HG02870 (cell line): ENCODE results near the gene CHDH.

Experiments
- ATAC-seq: cut with Tn5 transposase; IDR thresholded peaks from one replicate; pipeline ENCODE4 v1.9.1; 2021; ENCODE audit warnings: mild to moderate bottlenecking, moderate library complexity; ENCODE audit not compliant: unreplicated experiment

The CHDH gene, protein sequence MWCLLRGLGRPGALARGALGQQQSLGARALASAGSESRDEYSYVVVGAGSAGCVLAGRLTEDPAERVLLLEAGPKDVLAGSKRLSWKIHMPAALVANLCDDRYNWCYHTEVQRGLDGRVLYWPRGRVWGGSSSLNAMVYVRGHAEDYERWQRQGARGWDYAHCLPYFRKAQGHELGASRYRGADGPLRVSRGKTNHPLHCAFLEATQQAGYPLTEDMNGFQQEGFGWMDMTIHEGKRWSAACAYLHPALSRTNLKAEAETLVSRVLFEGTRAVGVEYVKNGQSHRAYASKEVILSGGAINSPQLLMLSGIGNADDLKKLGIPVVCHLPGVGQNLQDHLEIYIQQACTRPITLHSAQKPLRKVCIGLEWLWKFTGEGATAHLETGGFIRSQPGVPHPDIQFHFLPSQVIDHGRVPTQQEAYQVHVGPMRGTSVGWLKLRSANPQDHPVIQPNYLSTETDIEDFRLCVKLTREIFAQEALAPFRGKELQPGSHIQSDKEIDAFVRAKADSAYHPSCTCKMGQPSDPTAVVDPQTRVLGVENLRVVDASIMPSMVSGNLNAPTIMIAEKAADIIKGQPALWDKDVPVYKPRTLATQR

DNA sequence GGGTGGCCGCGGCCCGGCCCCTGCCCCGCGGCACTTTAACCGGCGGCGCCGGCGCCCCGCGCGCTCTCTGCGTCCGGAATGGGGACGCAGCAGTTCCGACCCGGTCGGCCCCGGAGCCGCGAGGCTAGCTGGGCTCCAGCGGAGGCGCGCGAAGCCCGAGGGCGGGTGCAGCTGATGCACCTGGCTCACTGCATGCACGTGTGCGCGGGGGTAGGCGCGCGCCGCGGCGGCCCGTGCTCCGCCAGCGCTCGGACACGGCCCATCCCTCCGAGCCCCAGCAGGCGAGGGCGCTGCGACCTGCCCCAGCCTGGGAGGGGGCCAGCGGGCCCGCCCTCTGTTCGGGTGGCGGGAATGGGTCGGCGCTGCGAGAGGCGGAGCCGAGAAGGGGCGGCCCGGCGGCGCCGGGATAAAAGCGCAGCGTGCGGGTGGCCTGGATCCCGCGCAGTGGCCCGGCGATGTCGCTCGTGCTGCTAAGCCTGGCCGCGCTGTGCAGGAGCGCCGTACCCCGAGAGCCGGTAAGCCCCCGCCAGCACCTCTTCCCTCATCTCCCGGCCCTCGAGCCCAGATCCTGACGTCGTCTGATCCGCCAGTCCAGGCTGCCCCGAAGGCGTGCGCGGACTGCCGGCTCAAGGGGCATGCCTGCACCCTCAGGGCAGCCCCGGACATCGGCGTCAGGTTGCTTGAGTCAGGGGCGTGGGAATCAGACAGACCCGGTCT lies at the start of gene CHDH, which contains the start of gene IL17RB:
Gene CHDH, minus strand, starts transcription at position 286 of the 717 bp plus-strand sequence. CDS start 22,411 bp downstream, outside the sequence.
Gene IL17RB, plus strand, starts transcription at position 435 of the 717 bp plus-strand sequence. Its CDS starts 21 bp downstream, at position 456.
- ATAC-seq = peak; percentile 41

DNA sequence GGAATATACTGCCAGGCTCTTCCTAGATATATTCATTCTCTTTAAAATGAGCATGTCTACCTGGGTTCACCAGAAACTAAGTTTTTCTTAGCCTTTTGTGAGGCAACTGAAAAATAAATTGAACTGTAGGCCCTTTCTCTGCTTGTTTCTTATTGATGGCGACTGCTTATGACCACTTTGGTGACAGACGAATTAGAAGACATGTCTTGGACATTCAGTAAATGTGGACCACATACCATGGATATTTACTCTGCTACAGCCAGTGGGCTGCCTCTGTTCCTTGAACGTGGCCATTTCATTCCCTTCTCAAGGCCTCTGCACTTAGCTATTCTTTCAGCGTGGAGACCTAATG lies 46.0 kb upstream of the CHDH start:
- no peak for ATAC-seq

DNA sequence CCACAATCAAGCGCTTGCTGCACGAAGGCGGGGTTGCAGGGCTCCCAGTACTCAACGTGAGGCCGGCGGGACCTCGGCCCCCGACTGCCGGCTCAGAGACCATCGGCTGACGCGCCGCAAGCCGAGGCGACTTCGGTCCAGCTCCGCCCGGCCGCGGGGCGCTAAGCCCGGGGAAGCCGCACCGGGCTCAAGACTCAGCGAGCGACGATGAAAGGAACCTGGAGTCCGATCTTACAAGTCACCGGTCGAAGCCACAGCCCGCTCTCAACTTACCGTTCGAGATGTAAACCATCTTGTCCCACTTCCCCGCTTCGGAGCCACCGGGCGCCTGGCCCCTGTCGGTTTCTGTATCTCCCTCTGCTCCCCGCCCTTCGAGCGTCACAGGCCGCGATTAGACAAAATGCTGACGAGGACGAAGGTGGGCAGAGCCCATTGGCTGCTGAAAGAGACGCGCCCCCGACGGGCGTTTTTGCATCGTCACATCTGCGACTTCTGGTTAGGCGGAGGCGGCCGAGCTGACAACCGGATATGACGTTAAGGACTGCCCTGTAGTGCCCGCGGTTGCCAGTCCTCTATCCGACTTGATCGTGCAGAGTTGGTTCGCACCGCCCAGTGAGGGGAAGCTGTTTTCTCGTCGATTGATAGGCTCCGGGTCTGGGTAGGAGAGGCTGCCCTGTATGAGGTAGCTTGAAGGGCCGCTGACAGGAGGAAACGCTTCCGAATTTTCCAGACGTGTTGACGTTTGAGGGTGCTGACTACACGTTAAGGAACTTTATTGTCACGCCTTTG lies 45.5 kb upstream of the CHDH start, which contains the start of gene SELENOK:
Gene SELENOK, minus strand, starts transcription at position 363 of the 789 bp plus-strand sequence.
- peak; percentile 94 for ATAC-seq

DNA sequence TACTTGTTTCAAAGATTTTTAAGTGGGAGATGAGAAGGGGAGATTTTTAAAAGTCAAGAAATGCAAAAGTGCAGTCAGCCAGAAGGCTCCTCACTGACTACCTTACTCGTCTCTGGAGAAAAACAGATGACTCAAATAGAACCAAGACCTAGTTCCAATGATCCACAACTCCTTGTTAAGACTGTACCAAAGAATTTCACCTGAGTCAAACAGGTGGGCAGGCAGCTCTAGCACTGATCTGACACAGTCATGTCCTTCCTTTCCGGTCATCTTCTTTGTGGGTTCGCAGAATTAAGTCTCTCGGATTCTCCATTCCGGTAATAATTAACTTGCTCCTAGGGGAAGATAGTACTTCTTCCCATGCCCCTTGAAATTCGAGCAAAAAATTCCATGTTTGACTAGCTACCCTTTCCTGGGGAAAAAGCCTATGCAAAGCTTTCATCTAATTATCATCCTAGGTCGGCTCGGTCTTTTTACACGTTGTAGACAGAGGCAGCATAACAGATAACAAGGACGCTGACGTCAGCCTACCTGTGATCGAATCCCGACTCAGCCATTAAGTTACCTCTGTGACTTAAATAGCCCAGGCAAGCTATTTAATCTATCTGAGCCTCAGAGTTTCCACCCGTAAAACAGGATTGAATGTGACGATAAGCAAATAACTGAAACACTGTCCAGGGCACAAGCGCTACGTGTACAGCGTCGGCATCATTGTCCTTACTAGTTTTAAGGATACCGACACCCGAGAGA lies 44.7 kb upstream of the CHDH start:
- ATAC-seq = no peak

DNA sequence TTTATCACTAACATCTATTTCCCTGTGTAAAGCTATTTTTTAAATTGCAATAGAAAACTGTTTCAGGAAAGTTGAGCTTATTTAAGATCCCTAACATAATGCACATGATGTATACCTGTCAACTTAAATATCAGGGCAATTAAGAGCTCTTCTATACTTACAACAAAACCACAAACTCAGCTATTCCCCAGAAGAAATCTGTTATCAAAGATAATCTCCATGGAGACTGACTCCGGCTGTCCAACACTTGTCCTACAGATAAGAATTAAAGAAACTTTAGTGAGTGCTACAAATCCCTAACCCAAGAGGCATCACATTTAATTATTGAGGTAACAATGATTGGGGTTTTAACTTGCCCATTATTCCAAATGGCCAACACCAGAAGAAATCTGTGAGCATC lies 42.0 kb upstream of the CHDH start:
- ATAC-seq = no peak

DNA sequence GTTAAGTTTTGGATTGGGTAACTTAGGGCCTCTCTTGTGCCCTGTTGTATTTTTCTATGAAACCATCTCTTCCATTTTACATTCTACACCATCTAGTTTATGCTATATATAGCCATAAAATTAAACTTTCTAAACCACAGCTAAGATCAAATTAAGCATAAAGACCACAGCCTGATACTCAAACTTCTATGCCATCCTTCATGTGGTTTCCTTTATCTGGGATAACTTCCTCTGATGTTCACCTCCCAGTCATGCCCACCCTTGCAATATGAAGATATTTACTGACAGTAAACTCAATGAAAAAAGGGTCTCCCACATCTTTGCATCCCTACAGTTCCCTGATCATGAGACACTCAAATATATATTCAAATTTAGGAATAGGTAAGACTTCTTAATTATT lies 41.2 kb upstream of the CHDH start:
- ATAC-seq = no peak

DNA sequence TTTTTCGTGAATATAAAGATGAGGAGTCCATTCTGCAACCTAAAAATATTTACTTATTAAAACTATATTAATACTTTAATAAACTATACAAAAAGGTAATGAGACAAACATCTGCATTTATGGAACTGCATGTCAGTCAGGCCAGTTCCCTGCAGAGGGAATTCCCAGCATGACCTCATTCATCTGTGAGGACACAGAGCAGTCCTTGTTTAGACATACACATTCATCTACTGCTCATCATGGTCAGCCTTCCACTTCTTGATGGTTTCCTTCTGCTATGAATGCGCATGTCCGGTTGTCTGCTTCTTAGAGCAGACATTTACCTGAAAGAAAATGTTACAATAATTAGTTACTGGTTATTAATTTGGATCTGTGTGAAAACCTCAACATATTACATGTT lies 39.0 kb upstream of the CHDH start:
- no peak for ATAC-seq

DNA sequence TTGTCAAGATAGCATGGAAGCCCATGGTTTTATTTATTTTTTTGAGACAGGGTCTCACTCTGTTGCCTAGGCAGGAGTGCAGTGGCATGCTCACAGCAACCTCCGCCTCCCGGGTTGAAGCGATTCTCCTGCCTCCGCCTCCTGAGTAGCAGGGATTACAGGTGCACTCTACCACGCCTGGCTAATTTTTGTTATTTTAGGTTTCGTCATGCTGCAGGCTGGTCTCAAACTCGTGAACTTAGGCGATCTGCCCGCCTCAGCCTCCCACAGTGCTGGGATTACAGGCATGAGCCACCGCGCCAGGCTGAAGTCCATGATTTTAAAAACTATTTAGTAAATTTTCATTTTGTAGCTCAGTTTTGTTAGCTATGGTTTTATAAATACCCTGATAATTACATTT lies 38.4 kb upstream of the CHDH start:
- ATAC-seq = no peak

DNA sequence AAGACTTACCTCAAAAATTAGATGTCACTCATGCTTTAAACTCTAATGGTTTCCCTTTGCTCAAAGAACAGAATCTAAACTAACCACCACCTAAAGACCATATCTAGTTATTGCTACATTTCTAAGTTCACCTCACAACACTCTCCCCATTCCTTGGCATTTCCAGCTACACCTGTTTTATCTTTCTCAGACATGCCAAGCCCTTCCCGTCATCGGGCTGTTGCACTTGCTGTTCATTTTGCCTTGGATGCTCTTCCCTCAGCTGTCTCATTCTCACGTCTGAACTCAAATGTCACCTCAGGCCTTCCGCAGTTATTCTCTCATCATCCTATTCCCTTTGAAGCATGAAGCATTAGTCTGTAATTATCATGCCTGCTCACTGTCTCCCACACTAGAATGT lies 36.8 kb upstream of the CHDH start:
- ATAC-seq = no peak

DNA sequence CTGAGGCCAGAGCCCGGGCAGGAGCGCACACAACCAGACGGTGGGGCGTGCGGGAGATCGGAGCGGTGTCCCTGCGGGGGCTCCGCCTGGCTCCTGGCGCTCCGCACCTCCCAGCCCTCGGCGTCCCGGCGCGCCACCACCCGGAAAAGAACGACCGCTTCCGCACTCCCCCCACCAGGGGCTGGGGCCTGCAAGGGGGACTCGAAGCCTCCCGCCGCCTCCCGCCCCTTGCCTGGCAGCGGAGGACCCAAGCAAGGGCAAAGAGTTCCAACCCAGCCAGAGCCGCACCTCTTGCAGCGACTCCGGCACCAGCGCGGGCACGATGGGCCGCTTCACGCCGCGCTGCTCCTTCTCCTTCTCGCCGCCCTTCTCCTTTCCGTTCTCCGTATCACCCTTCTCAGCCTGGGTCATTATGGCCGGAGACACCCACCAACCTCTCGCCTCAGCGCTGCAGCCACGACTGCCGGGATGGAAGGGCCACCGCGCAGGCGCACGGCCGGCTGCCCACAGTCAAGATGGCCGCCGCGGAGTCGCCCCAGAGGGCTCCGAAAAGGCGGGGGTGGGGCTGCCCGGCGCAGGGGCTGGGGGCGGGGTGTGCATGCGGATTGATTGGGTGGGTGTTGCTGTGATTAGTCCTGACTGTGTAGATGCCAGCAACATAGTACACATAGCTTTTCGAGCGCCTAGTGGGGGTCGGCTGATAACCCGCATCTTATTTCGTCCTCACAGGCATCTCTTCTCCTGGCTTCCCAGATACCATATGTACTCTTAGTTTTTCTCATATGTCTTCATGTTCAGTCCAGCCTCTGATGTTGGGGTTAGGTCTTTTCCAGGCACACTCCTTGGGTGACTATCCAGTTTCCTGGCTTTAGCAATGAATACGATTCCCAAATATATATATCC lies 35.7 kb upstream of the CHDH start, which contains the start of gene ACTR8:
Gene ACTR8, minus strand, starts transcription at position 462 of the 903 bp plus-strand sequence. Its CDS starts 51 bp downstream, at position 411.
- ATAC-seq = peak; percentile 72

DNA sequence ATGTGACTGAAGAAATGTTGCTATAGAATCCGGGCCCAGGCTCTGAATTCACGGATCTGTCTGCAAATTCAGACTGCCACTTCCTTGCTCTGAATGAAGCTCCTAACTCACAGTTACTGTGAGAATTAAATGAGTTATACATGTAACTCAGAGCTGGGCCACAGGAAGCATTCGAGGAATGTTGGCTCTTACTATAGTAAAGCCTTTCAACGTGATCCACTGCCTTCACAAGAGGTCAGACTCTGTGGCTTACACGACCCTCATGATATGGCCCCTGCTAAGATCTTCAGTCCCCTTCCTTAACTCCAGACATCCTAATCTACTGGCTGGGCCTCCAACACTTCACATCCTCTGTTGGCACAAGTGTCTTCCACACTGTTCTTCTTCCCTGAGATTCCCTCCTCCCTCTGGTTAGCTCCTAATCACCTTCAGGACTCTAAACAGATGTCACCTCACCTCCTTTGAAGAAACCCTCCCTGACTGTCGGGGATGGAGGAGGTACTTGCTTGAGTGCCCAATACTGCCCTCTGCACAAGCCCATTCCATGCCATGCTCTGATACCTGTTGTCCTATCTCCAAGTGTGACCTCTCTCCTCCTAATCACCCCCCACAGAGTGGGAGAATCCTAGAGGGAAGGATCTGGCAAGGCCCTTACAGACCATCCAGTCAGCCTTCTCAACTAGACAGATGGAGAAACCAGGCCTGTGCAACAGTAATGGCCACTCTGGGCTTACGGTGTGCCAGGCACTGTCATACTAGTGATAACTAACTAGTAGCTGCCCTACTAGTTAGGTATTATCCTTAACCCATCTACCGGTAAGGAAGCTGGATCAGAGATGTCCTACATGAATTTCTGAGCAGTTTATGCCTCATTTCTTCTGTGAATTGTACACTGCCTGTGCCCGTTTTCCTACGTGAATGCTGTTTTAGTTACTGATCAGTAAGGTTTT lies 34.5 kb upstream of the CHDH start:
- ATAC-seq = no peak

DNA sequence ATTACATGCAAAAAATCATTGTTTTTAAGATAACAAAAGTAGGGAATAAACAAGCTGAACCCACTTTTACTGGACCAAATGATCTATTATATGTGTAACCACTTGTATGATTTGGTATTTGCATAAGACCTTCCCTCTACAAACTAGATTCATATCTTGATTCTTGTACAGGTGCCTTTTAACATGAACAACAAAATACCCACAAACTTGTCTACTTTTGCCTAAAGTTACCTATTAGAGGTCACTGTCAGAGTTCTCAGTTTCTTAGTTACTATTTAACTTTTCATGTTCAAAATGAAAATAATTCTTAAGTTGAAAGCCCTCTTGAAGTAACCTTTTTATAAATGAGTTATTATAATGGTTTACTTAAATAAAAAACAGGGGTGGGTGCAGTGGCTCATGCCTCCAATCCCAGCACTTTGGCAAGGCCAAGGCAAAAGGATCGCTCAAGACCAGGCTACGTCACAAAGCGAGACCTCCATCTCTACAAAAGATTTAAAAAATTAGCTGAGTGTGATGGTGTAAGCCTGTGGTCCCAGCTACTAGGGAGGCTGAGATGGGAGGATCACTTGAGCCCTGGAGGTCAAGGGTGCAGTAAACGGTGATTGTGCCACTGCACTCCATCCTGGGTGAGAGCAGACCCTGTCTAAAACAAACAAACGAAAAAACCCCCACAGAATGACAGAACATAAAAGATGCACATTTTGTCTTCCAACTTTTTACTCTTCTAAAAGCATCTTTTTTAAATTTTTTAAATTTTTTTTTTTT lies 19.7 kb upstream of the CHDH start:
- no peak for ATAC-seq

DNA sequence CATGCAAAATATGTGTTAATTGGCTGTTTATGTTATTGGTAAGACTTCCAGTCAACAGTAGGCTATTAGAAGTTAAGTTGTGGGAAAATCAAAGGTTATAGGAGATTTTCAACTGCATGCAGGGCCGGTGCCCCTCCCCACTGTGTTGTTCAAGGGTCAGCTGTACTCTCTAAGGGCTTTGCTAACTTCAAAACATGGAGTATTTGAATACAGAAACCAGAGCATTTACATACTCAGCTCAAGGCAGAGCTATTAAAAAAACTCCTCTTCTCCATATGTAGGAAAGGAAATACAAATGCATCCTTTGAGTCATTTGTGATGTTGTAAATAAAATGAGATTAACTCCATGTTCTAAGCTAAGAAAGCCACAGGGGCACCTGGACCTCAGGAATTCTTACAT lies 16.9 kb upstream of the CHDH start:
- ATAC-seq = no peak

DNA sequence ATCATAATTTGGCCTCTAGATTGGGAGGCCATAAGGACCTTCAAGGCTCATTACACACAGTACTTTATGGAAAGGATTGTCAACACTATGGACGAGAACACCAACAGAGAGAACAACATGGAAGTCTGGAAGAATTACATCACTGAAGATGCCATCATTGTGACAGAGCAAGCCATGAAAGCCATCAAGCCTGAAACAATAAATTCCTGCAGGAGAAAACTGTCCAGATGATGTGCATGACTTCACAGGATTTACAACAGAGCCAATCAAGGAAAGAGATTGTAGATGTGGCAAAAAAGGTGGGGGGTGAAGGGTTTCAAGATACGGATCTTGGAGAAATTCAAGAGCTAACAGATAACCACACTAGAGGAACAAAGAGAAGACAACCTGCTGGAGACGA lies 16.0 kb upstream of the CHDH start:
- ATAC-seq = no peak

DNA sequence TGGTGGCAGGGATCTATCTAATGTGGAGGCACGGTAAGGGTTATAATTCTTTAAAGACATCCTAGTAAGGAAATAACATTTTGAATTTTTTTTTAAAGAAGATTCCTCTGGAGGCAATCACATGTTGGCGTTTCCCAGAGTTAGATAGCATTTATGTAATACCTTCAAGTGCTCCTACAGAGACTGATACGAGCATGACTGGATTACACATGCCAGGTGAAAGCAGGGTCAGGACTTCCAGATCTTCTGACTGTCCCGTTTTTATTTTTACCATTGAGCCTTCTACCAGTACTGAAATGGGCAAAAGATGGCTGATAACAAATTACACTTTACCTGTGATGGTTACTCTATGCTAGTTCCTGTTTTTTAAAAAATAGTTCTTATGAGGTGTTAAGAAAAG lies 14.0 kb upstream of the CHDH start:
- ATAC-seq = no peak

DNA sequence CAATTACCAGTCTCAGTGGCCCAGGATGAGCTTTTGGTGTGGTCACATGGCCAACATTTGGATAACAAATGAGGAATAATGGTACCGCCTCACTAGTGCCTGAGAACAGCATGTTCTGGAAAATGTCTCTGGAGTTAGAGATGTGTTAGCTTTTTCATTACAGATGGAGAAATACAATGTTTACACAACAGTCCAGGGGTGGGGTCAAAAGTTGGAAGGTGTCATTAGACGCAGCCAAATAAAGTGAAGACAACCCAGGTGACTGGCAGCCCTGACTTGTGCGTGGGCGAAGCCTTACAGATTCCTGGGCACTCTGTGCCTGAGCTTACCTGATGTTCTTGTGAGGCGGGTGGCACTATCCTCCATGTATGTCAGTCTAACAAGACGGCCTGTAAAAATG lies 13.0 kb upstream of the CHDH start:
- ATAC-seq = no peak

DNA sequence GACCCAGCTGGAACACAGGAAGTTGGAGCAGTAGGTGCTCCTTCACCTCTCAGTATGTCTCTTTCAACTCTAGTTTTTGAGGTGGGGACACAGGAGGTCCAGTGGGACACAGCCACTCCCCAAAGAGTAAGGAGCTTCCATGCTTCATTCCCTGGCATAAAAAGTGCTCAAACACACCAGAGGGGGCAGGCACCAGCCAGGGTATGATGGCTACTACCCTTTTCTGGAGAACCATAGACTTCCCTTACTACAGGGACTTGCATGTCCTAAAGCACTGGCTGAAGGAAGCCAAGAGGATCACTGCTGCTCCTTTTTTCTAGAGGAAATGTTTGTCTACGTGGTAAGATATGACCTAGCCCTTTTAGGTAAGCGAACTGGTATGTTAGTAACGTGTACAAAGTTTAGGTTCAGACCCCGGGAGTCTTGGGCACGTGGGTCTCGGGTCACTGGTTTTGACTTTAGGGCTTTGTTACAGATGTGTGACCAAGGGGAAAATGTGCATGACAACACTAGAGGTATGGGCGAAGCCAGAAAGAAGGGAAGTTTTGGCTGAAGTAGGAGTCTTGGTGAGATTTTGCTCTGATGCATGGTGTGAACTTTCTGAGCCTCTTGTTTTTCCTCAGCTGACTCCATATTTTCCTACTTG lies 12.0 kb upstream of the CHDH start:
- no peak for ATAC-seq
